ENCODE measurements around the gene YIF1A. TPM values are rescaled to one million over a fixed set of nuclear protein-coding genes. Genes with fewer than 3 reads are reported as not detected.

Gene YIF1A
- total and polyA plus RNA-seq, 2 of the 4 experiments (the other 2 are of a cell fraction), result 128 to 207 TPM

- TF ChIP-seq MXI1 (IDR thresholded peaks at IDR 0.05; ENCODE audit: borderline replicate concordance, low read depth, low read length), result no peak
- 0 out of 2 replicates have a peak, but pooled peaks have one; percentile 23 for TF ChIP-seq POLR2A (IDR thresholded peaks at IDR 0.05; ENCODE audit: low read depth, low read length)
- no peak for TF ChIP-seq RFX5 (IDR thresholded peaks at IDR 0.05; ENCODE audit: low read depth, low read length)
- no peak for TF ChIP-seq CHD1 (IDR thresholded peaks at IDR 0.05; ENCODE audit: low read depth, low read length)
Observed at GRCh38 chr11:66327171-66328030, 38.5 kb upstream of the YIF1A start (continued).
